HG02759 (cell line): ENCODE measurements around the gene TOR1B.

Experiments
- ATAC-seq: cut with Tn5 transposase; IDR thresholded peaks from one replicate; pipeline ENCODE4 v1.9.1; 2021; ENCODE audit warnings: mild to moderate bottlenecking, moderate library complexity; ENCODE audit not compliant: unreplicated experiment

The TOR1B gene

GRCh38 chr9:129812385-129812784, 9.4 kb downstream of the TOR1B start:
- no peak for ATAC-seq

GRCh38 chr9:129813661-129814060, 10.7 kb downstream of the TOR1B start:
- ATAC-seq = no peak

- ATAC-seq = no peak
These were observed 11.6 kb downstream of the TOR1B start for GRCh38 chr9:129814432-129815223.

- ATAC-seq = no peak
These were observed 12.3 kb downstream of the TOR1B start for GRCh38 chr9:129815278-129815677.

GRCh38 chr9:129816501-129817435, 13.8 kb downstream of the TOR1B start:
- ATAC-seq = no peak

- ATAC-seq = no peak
These were observed 20.0 kb downstream of the TOR1B start for GRCh38 chr9:129822898-129823541.

- ATAC-seq = no peak
These were observed 20.6 kb downstream of the TOR1B start for GRCh38 chr9:129823542-129823934.

- peak; percentile 93 for ATAC-seq
These were observed 21.1 kb downstream of the TOR1B start, which contains the start of gene TOR1A for GRCh38 chr9:129823935-129824601. Gene TOR1A (minus strand): TSS chr9:129824136. CDS start chr9:129824085, 51 bp downstream.

- no peak for ATAC-seq
These were observed 23.4 kb downstream of the TOR1B start for GRCh38 chr9:129826344-129826743.

- no peak for ATAC-seq
These were observed 23.8 kb downstream of the TOR1B start for GRCh38 chr9:129826759-129827158.

GRCh38 chr9:129828051-129828450, 25.1 kb downstream of the TOR1B start:
- no peak for ATAC-seq

- ATAC-seq = no peak
These were observed 26.0 kb downstream of the TOR1B start for GRCh38 chr9:129828969-129829368.

GRCh38 chr9:129832982-129833381, 30.0 kb downstream of the TOR1B start:
- ATAC-seq = no peak

GRCh38 chr9:129834489-129835127, 31.6 kb downstream of the TOR1B start:
- ATAC-seq = peak; percentile 20

GRCh38 chr9:129835128-129835859, 32.3 kb downstream of the TOR1B start, which contains the start of the genes C9orf78 and USP20:
Gene C9orf78 (minus strand): TSS chr9:129835275. CDS start chr9:129835221, 54 bp downstream.
Gene USP20 (plus strand): TSS chr9:129835458. CDS start chr9:129852556, 17,098 bp downstream.
- ATAC-seq = peak; percentile 93

- no peak for ATAC-seq
These were observed 32.9 kb downstream of the TOR1B start for GRCh38 chr9:129835860-129836223.

- no peak for ATAC-seq
These were observed 33.5 kb downstream of the TOR1B start for GRCh38 chr9:129836311-129837007.

GRCh38 chr9:129838707-129839259, 35.8 kb downstream of the TOR1B start:
- ATAC-seq = no peak
